T-helper 1 cell treated with Interleukin-12 subunit alpha and Interleukin-12 subunit beta and Interleukin-4 antibody, amounts not matched to agents 30 μg/mL and 1 μg/mL, for 36 hours (primary cell): Measurements from ENCODE around the gene LILRA2.
"Not testable (repeated sequence)": the region's sequence is repeated elsewhere in the genome, so short reads cannot be mapped to it uniquely, and the experiment has no call there.

Experiments
- H3K27ac Mint-ChIP-seq: one replicate; pipeline ENCODE4 v1.8.0; 2021; ENCODE audit warnings: mild to moderate bottlenecking, mixed read lengths
- H3K27me3 Mint-ChIP-seq: one replicate; pipeline ENCODE4 v1.8.0; 2021; ENCODE audit warnings: low read depth, mixed read lengths
- H3K36me3 Mint-ChIP-seq: one replicate; pipeline ENCODE4 v1.8.0; 2021; ENCODE audit warnings: low read depth, mixed read lengths
- H3K4me1 Mint-ChIP-seq: one replicate; pipeline ENCODE4 v1.8.0; 2021; ENCODE audit warnings: low read depth, mixed read lengths
- H3K4me3 Mint-ChIP-seq: one replicate; pipeline ENCODE4 v1.8.0; 2021; ENCODE audit warnings: mild to moderate bottlenecking, moderate library complexity, mixed read lengths
- H3K9me3 Mint-ChIP-seq: one replicate; pipeline ENCODE4 v1.8.0; 2021; ENCODE audit warnings: mixed read lengths

LILRA2 gene

GRCh38 chr19:54578268-54578667 lies 4.7 kb downstream of the LILRA2 start:
- H3K9me3 Mint-ChIP-seq, H3K27ac Mint-ChIP-seq, H3K4me3 Mint-ChIP-seq, H3K4me1 Mint-ChIP-seq, H3K36me3 Mint-ChIP-seq: not testable (repeated sequence)
- H3K27me3 Mint-ChIP-seq: peaks cover 12% of the 10 kb centered on the region

- H3K27me3 Mint-ChIP-seq: peaks cover 12% of the 10 kb centered on the region
- H3K9me3 Mint-ChIP-seq: no peaks in the 10 kb centered on the region
- no peak overlapping the region for H3K27ac Mint-ChIP-seq
Measured at GRCh38 chr19:54586397-54586796, 12.8 kb downstream of the LILRA2 start.

GRCh38 chr19:54587026-54587425 lies 13.4 kb downstream of the LILRA2 start:
- Mint-ChIP-seq H3K4me3 (no peak overlapping the region), H3K36me3 (no peaks in the 10 kb centered on the region), H3K9me3 (no peaks in the 10 kb centered on the region), H3K27me3 (peaks cover 12% of the 10 kb centered on the region), H3K27ac (no peak overlapping the region), H3K4me1 (no peaks in the 10 kb centered on the region)

More at GRCh38 chr19:54586397-54586796, 12.8 kb downstream of the LILRA2 start:
- Mint-ChIP-seq H3K4me1 (no peaks in the 10 kb centered on the region), H3K4me3 (no peak overlapping the region), H3K36me3 (no peaks in the 10 kb centered on the region)

GRCh38 chr19:54593445-54593844 lies 19.9 kb downstream of the LILRA2 start, which contains the start of gene LILRA1:
Gene LILRA1, plus strand, starts transcription at chr19:54593632. Its CDS starts 613 bp downstream, at chr19:54594245.
- not testable (repeated sequence) for H3K27me3 Mint-ChIP-seq, H3K27ac Mint-ChIP-seq, H3K4me3 Mint-ChIP-seq, H3K4me1 Mint-ChIP-seq, H3K36me3 Mint-ChIP-seq, H3K9me3 Mint-ChIP-seq

- H3K27ac Mint-ChIP-seq, H3K27me3 Mint-ChIP-seq, H3K36me3 Mint-ChIP-seq, H3K4me3 Mint-ChIP-seq, H3K9me3 Mint-ChIP-seq, H3K4me1 Mint-ChIP-seq: not testable (repeated sequence)
Measured at GRCh38 chr19:54593931-54594626, 20.5 kb downstream of the LILRA2 start.

GRCh38 chr19:54594737-54595136 lies 21.1 kb downstream of the LILRA2 start:
- Mint-ChIP-seq H3K4me1 (no peaks in the 10 kb centered on the region), H3K27me3 (peaks cover 9% of the 10 kb centered on the region), H3K36me3 (no peaks in the 10 kb centered on the region), H3K27ac (no peak overlapping the region), H3K9me3 (no peaks in the 10 kb centered on the region), H3K4me3 (no peak overlapping the region)

- H3K36me3 Mint-ChIP-seq, H3K27ac Mint-ChIP-seq, H3K4me3 Mint-ChIP-seq, H3K9me3 Mint-ChIP-seq, H3K4me1 Mint-ChIP-seq, H3K27me3 Mint-ChIP-seq: not testable (repeated sequence)
Measured at GRCh38 chr19:54595680-54596436, 22.3 kb downstream of the LILRA2 start.

- H3K4me3 Mint-ChIP-seq: no peak overlapping the region
- H3K4me1 Mint-ChIP-seq: no peaks in the 10 kb centered on the region
- no peak overlapping the region for H3K27ac Mint-ChIP-seq
- peaks cover 12% of the 10 kb centered on the region for H3K27me3 Mint-ChIP-seq
- H3K36me3 Mint-ChIP-seq: no peaks in the 10 kb centered on the region
- H3K9me3 Mint-ChIP-seq: peaks cover 3% of the 10 kb centered on the region
Measured at GRCh38 chr19:54600212-54600611, 26.6 kb downstream of the LILRA2 start.

GRCh38 chr19:54606230-54606629 lies 32.6 kb downstream of the LILRA2 start:
- H3K27me3 Mint-ChIP-seq: peaks cover 10% of the 10 kb centered on the region
- no peak overlapping the region for H3K27ac Mint-ChIP-seq
- H3K9me3 Mint-ChIP-seq: peaks cover 5% of the 10 kb centered on the region
- H3K4me3 Mint-ChIP-seq: no peak overlapping the region
- H3K4me1 Mint-ChIP-seq: no peaks in the 10 kb centered on the region
- H3K36me3 Mint-ChIP-seq: no peaks in the 10 kb centered on the region

GRCh38 chr19:54606891-54607784 lies 33.5 kb downstream of the LILRA2 start:
- H3K36me3 Mint-ChIP-seq: no peaks in the 10 kb centered on the region
- H3K9me3 Mint-ChIP-seq: peaks cover 5% of the 10 kb centered on the region
- peaks cover 8% of the 10 kb centered on the region for H3K27me3 Mint-ChIP-seq
- no peak overlapping the region for H3K4me3 Mint-ChIP-seq
- no peaks in the 10 kb centered on the region for H3K4me1 Mint-ChIP-seq
- H3K27ac Mint-ChIP-seq: no peak overlapping the region

GRCh38 chr19:54607785-54608150 lies 34.2 kb downstream of the LILRA2 start:
- H3K4me1 Mint-ChIP-seq: no peaks in the 10 kb centered on the region
- peaks cover 5% of the 10 kb centered on the region for H3K9me3 Mint-ChIP-seq
- H3K36me3 Mint-ChIP-seq: no peaks in the 10 kb centered on the region
- peaks cover 8% of the 10 kb centered on the region for H3K27me3 Mint-ChIP-seq
- no peak overlapping the region for H3K27ac Mint-ChIP-seq
- H3K4me3 Mint-ChIP-seq: no peak overlapping the region

- H3K36me3 Mint-ChIP-seq: no peaks in the 10 kb centered on the region
- peaks cover 8% of the 10 kb centered on the region for H3K27me3 Mint-ChIP-seq
- H3K4me3 Mint-ChIP-seq: no peak overlapping the region
- no peak overlapping the region for H3K27ac Mint-ChIP-seq
- peaks cover 5% of the 10 kb centered on the region for H3K9me3 Mint-ChIP-seq
- no peaks in the 10 kb centered on the region for H3K4me1 Mint-ChIP-seq
Measured at GRCh38 chr19:54608205-54608604, 34.6 kb downstream of the LILRA2 start.

GRCh38 chr19:54608792-54609191 lies 35.2 kb downstream of the LILRA2 start:
- Mint-ChIP-seq H3K4me1 (no peaks in the 10 kb centered on the region), H3K27ac (no peak overlapping the region), H3K9me3 (peaks cover 8% of the 10 kb centered on the region), H3K4me3 (no peak overlapping the region), H3K36me3 (no peaks in the 10 kb centered on the region), H3K27me3 (peaks cover 10% of the 10 kb centered on the region)

GRCh38 chr19:54609356-54609791 lies 35.8 kb downstream of the LILRA2 start:
- Mint-ChIP-seq H3K27me3 (peaks cover 10% of the 10 kb centered on the region), H3K9me3 (peaks cover 9% of the 10 kb centered on the region), H3K27ac (no peak overlapping the region), H3K4me1 (no peaks in the 10 kb centered on the region), H3K36me3 (no peaks in the 10 kb centered on the region), H3K4me3 (no peak overlapping the region)
